D721Med (cell line): ENCODE data around the gene TRNP1.

Experiments used
- DNase-seq: peaks from one replicate; pipeline ENCODE4 v3.0.0; 2011; ENCODE audit warnings: low spot score; ENCODE audit not compliant: insufficient read length
- FAIRE-seq: peaks from 2 replicates; lab custom pipeline; 2011; peaks lifted over from hg19 to GRCh38; lab: Jason Lieb, UNC
- CTCF ChIP-seq: IDR thresholded peaks from 2 replicates; pipeline ENCODE4 v1.5.1; 2012; ENCODE audit warnings: mild to moderate bottlenecking, control low read depth; ENCODE audit not compliant: insufficient read depth; ENCODE audit errors: missing control alignments

Gene TRNP1

DNA sequence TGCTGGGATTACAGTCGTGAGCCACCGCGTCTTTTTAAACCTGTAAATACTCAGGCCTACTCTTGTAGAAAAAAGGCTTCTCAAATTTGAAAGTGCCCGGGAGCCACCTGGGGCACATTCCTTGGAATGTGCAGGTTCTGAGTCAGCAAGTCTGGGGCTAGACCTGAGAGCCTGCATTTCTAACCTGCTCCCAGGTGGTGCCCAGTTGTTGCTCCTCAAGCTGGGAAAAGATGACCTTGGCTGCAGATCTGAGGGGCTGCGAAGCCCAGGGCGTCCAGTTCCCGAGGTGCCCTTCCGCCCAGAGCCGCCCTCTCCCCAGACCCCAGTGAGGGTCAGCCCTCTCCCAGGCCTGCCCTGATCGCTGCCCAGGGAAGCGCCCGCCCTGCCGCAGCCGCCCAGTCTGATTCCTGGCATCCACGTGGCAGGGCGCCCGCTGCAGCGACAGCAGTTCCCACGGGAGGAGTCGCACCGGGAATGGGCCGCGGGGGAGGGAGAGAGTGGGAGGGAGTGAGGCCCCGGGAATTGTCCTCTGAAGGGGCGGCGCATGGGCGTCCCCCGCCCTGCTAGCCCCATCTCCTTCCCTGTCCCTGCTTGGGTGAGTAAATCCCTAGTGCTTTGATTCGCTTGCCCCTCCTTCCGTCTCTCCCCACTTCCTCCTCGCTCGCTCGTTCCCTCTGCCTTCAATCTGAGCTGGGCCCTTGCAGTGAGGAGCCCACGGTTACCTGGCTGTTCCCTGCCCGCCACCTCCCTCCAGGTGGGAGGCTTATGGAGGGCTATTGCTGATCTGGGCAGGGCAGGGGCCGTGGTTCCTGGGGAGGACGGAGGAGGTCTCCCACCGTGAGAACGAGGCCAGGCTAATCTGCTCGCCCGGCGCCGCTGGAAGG is 38.0 kb downstream of the TRNP1 start:
- FAIRE-seq: no peak
- DNase-seq: no peak
- no peak for TF ChIP-seq CTCF

GRCh38 chr1:27032119-27032461 is 38.6 kb downstream of the TRNP1 start:
- TF ChIP-seq CTCF: no peak
- no peak for DNase-seq
- no peak for FAIRE-seq

GRCh38 chr1:27033043-27033746 is 39.7 kb downstream of the TRNP1 start:
- FAIRE-seq: no peak
- no peak for DNase-seq
- TF ChIP-seq CTCF: no peak

GRCh38 chr1:27035344-27035743 is 41.9 kb downstream of the TRNP1 start:
- TF ChIP-seq CTCF: no peak
- FAIRE-seq (no peak), DNase-seq (no peak)

GRCh38 chr1:27036718-27037117 is 43.2 kb downstream of the TRNP1 start:
- no peak for TF ChIP-seq CTCF
- FAIRE-seq (no peak), DNase-seq (no peak)

- DNase-seq: no peak
- FAIRE-seq: no peak
- no peak for TF ChIP-seq CTCF
Observed at GRCh38 chr1:27037518-27037917, 44.0 kb downstream of the TRNP1 start.

DNA sequence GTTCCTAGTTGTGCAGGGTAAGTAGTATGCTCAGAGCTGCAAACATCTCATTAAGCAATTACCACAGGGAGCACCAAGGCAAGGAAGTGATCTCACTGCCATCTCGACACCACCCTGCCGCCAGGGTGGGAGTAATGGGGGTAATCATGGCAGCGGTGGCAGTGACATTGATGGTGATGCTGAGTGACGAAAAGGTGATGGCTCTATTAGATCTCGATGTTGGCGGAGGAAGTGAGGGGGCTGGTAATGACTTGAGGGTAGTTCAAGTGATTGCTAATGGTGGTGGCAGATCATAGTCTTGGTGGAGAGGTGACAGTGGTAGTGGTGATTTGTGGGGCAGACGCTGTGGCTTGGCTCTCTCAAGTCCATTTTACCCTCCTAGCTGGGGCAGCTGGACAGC is 44.5 kb downstream of the TRNP1 start:
- DNase-seq: no peak
- FAIRE-seq: no peak
- TF ChIP-seq CTCF: no peak
